Caco-2 (cell line): ENCODE results near the gene SRPK2. TPM values are rescaled to one million over a fixed set of nuclear protein-coding genes. Genes with fewer than 3 reads are reported as not detected.

Experiments used
- BruUV-seq: library from RNA; stranded (reverse); fragments of 400-500 nt; replicated peaks from 2 replicates; lab custom pipeline; 2021; lab: Mats Ljungman, UMichigan
- CTCF ChIA-PET: fragments of 300-600 bp; sonication (Branson Sonifier 250); formaldehyde crosslinking; loops from one replicate; lab custom pipeline; 2022; ENCODE audit warnings: antibody characterized with exemption; lab: Charles Lee
- POLR2A ChIA-PET: fragments of 300-600 bp; sonication (Branson Sonifier 250); formaldehyde crosslinking; loops from one replicate; lab custom pipeline; 2022; ENCODE audit warnings: antibody characterized with exemption; lab: Charles Lee
- DNase-seq, 2 experiments: peaks; one replicate each; pipeline versions ENCODE4 v3.0.0 to v3.0.0-alpha.2; 2020 to 2022
- H3K27me3 ChIP-seq: replicated peaks from 2 replicates; pipeline ENCODE4 v1.6.0; 2011; ENCODE audit warnings: low read length; ENCODE audit not compliant: control insufficient read depth, insufficient read depth
- H3K36me3 ChIP-seq: 2 replicates; pipeline ENCODE4 v1.5.1; 2011; ENCODE audit warnings: low read length; ENCODE audit not compliant: control insufficient read depth, insufficient read depth
- H3K4me1 ChIP-seq: fragments of 250-450 bp; sonication (Bioruptor Pico); 2 replicates; pipeline ENCODE4 v1.5.1; 2020; ENCODE audit warnings: mild to moderate bottlenecking
- H3K4me3 ChIP-seq: 2 replicates; pipeline ENCODE4 v1.5.1; 2011; ENCODE audit warnings: low read depth, mild to moderate bottlenecking, control low read depth, low read length
- H3K9me3 ChIP-seq: fragments of 250-450 bp; sonication (Bioruptor Pico); 2 replicates; pipeline ENCODE4 v1.5.1; 2020; ENCODE audit warnings: mild to moderate bottlenecking, moderate library complexity
- H3K27ac Mint-ChIP-seq: one replicate; pipeline ENCODE4 v1.8.0; 2022; ENCODE audit warnings: mixed read lengths; ENCODE audit not compliant: unreplicated experiment
- H3K27me3 Mint-ChIP-seq: one replicate; pipeline ENCODE4 v1.8.0; 2022; ENCODE audit warnings: mixed read lengths; ENCODE audit not compliant: insufficient read depth, unreplicated experiment
- H3K36me3 Mint-ChIP-seq: one replicate; pipeline ENCODE4 v1.8.0; 2022; ENCODE audit warnings: mild to moderate bottlenecking, mixed read lengths; ENCODE audit not compliant: insufficient read depth, unreplicated experiment
- H3K4me1 Mint-ChIP-seq: one replicate; pipeline ENCODE4 v1.8.0; 2022; ENCODE audit warnings: low read depth, mixed read lengths; ENCODE audit not compliant: unreplicated experiment
- H3K4me3 Mint-ChIP-seq: one replicate; pipeline ENCODE4 v1.8.0; 2022; ENCODE audit warnings: mild to moderate bottlenecking, moderate library complexity, mixed read lengths; ENCODE audit not compliant: unreplicated experiment
- H3K9me3 Mint-ChIP-seq: one replicate; pipeline ENCODE4 v1.8.0; 2022; ENCODE audit warnings: mixed read lengths; ENCODE audit not compliant: unreplicated experiment
- CTCF ChIP-seq, 2 experiments: fragments of 200-600 bp in 1 of 2; IDR thresholded peaks; 1 replicate in 1 of 2; 2 replicates in 1 of 2; pipeline versions ENCODE4 v1.5.1 to v1.8.0; 2011 to 2022; ENCODE audit warnings: antibody characterized with exemption in 1 of 2, control low read depth in 1 of 2, inconsistent platforms in 1 of 2, low read depth in 1 of 2, low read length in 1 of 2, mild to moderate bottlenecking in 1 of 2, moderate library complexity in 1 of 2; ENCODE audit not compliant: insufficient read depth in 1 of 2, severe bottlenecking in 1 of 2, unreplicated experiment in 1 of 2
- intact Hi-C: fragments of 100-400 bp; cut with micrococcal nuclease; formaldehyde crosslinking; loops from one replicate; pipeline ENCODE4 v1.10.0; 2022; ENCODE audit not compliant: unreplicated experiment
- total RNA-seq: library from RNA; stranded (reverse); gene quantifications from 2 replicates; pipeline ENCODE4 v1.2.3, GENCODE V29; 2022

SRPK2 gene
- total RNA-seq, 1 experiment from 2014 or later, result 39.9 TPM

- H3K27me3 Mint-ChIP-seq, result no peaks in the 10 kb centered on the region
- no peak for TF ChIP-seq CTCF (IDR thresholded peaks at IDR 0.05; ENCODE audit: insufficient read depth in 1 of 2, low read depth in 1 of 2, low read length in 1 of 2, severe bottlenecking in 1 of 2, unreplicated experiment in 1 of 2)
- H3K4me1 Mint-ChIP-seq, result no peaks in the 10 kb centered on the region
- no TSS peak for BruUV-seq
- Histone ChIP-seq H3K9me3 (no peaks in the 10 kb centered on the region), H3K27me3 (no peaks in the 10 kb centered on the region), H3K4me1 (no peaks in the 10 kb centered on the region), H3K4me3 (no peak overlapping the region), H3K36me3 (no peaks in the 10 kb centered on the region)
- CTCF ChIA-PET, result no interaction called here
- H3K9me3 Mint-ChIP-seq, result no peaks in the 10 kb centered on the region
- no peak for DNase-seq
- no peak overlapping the region for H3K27ac Mint-ChIP-seq
- peaks cover 9% of the 10 kb centered on the region for H3K36me3 Mint-ChIP-seq
- POLR2A ChIA-PET, result no interaction called here
- intact Hi-C loops, result no loop called here
- H3K4me3 Mint-ChIP-seq, result no peak overlapping the region
These were observed 104.7 kb downstream of the SRPK2 start for GRCh38 chr7:105284014-105284413.

- Mint-ChIP-seq H3K27ac (no peak overlapping the region), H3K4me3 (no peak overlapping the region), H3K36me3 (peaks cover 9% of the 10 kb centered on the region), H3K4me1 (no peaks in the 10 kb centered on the region), H3K27me3 (no peaks in the 10 kb centered on the region), H3K9me3 (no peaks in the 10 kb centered on the region)
- BruUV-seq, result no TSS peak
- POLR2A ChIA-PET, result no interaction called here
- H3K36me3 ChIP-seq, result no peaks in the 10 kb centered on the region
- no peak for TF ChIP-seq CTCF (IDR thresholded peaks at IDR 0.05; ENCODE audit: insufficient read depth in 1 of 2, low read depth in 1 of 2, low read length in 1 of 2, severe bottlenecking in 1 of 2, unreplicated experiment in 1 of 2)
- H3K9me3 ChIP-seq, result no peaks in the 10 kb centered on the region
- H3K27me3 ChIP-seq, result no peaks in the 10 kb centered on the region
- intact Hi-C loops, result no loop called here
- CTCF ChIA-PET, result no interaction called here
- H3K4me3 ChIP-seq, result no peak overlapping the region
- H3K4me1 ChIP-seq, result no peaks in the 10 kb centered on the region
- DNase-seq, result no peak
These were observed 106.8 kb downstream of the SRPK2 start for GRCh38 chr7:105281966-105282365.

- TF ChIP-seq CTCF (IDR thresholded peaks at IDR 0.05; ENCODE audit: insufficient read depth in 1 of 2, low read depth in 1 of 2, low read length in 1 of 2, severe bottlenecking in 1 of 2, unreplicated experiment in 1 of 2), result no peak
These were observed 109.1 kb downstream of the SRPK2 start for GRCh38 chr7:105279688-105280007.

More at GRCh38 chr7:105279688-105280007, 109.1 kb downstream of the SRPK2 start:
- Histone ChIP-seq H3K9me3 (no peaks in the 10 kb centered on the region), H3K4me3 (no peak overlapping the region), H3K4me1 (no peaks in the 10 kb centered on the region), H3K36me3 (no peaks in the 10 kb centered on the region), H3K27me3 (no peaks in the 10 kb centered on the region)
- intact Hi-C loops, result no loop called here
- Mint-ChIP-seq H3K4me3 (no peak overlapping the region), H3K4me1 (no peaks in the 10 kb centered on the region), H3K27me3 (no peaks in the 10 kb centered on the region), H3K9me3 (no peaks in the 10 kb centered on the region), H3K27ac (no peak overlapping the region), H3K36me3 (peaks cover 9% of the 10 kb centered on the region)
- BruUV-seq, result no TSS peak
- CTCF ChIA-PET, result no interaction called here
- DNase-seq, result no peak
- POLR2A ChIA-PET, result no interaction called here
